Colonic mucosa (tissue), 4 donors: ENCODE measurements around the gene MYO18A. TPM values are rescaled to one million over a fixed set of nuclear protein-coding genes. Genes with fewer than 3 reads are reported as not detected.

Experiments used
- DNase-seq: peaks from one replicate; pipeline ENCODE4 v3.0.0-alpha.2; 2020
- H3K27ac ChIP-seq: fragments of 200-600 bp; one replicate; pipeline ENCODE4 v1.8.0; 2021
- H3K27me3 ChIP-seq: fragments of 200-600 bp; one replicate; pipeline ENCODE4 v1.8.0; 2021
- H3K36me3 ChIP-seq: fragments of 200-600 bp; one replicate; pipeline ENCODE4 v1.8.0; 2021
- H3K4me1 ChIP-seq: fragments of 200-600 bp; one replicate; pipeline ENCODE4 v1.8.0; 2021; ENCODE audit warnings: mild to moderate bottlenecking
- H3K4me3 ChIP-seq: fragments of 200-600 bp; one replicate; pipeline ENCODE4 v1.8.0; 2021
- H3K9ac ChIP-seq, 2 donors: one replicate each; pipeline ENCODE4 v1.7.0; 2013; ENCODE audit warnings: control low read depth in 2 of 2, low read depth in 2 of 2, low read length in 2 of 2
- H3K9me3 ChIP-seq: fragments of 200-600 bp; one replicate; pipeline ENCODE4 v1.8.0; 2021
- CTCF ChIP-seq: fragments of 200-600 bp; IDR thresholded peaks from one replicate; pipeline ENCODE4 v1.8.0; 2022; ENCODE audit warnings: antibody characterized with exemption, mild to moderate bottlenecking
- intact Hi-C: fragments of 100-400 bp; cut with DNase I; formaldehyde crosslinking; loops from one replicate; pipeline ENCODE4 v1.14.1; 2022
- total RNA-seq, 2 donors: library from RNA; stranded (reverse); fragmentation: NEBNext Ultra II Directional in 1 of 2; extraction: Animal tissue kit (Norgen Biotek cat#: 25700) in 1 of 2; gene quantifications; one replicate each; pipeline ENCODE4 v1.2.1, GENCODE V29; 2021
- donor health status: healthy.
- donor health status: DM: no; HTN: no; CAD: no.
- donor health status: DM: no; HTN: no; CAD: no.

MYO18A gene
- total RNA-seq, 2 donors from 2014 or later = 63.3 to 112 TPM

GRCh38 chr17:29167393-29168078, 12.7 kb downstream of the MYO18A start:
- intact Hi-C loops = no loop called here
- Histone ChIP-seq H3K36me3 (peaks cover 7% of the 10 kb centered on the region), H3K9ac (no peak overlapping the region), H3K4me3 (no peak overlapping the region), H3K27me3 (no peaks in the 10 kb centered on the region), H3K4me1 (no peaks in the 10 kb centered on the region), H3K27ac (no peak overlapping the region), H3K9me3 (no peaks in the 10 kb centered on the region)
- no peak for TF ChIP-seq CTCF
- DNase-seq = no peak

GRCh38 chr17:29166507-29166887, 13.7 kb downstream of the MYO18A start:
- no peak for DNase-seq

GRCh38 chr17:29165800-29166506, 14.2 kb downstream of the MYO18A start:
- H3K4me1 ChIP-seq = no peaks in the 10 kb centered on the region
- H3K27ac ChIP-seq = no peak overlapping the region
- no peak for TF ChIP-seq CTCF
- intact Hi-C loops = no loop called here
- H3K36me3 ChIP-seq = peaks cover 7% of the 10 kb centered on the region
- DNase-seq = no peak
- H3K27me3 ChIP-seq = no peaks in the 10 kb centered on the region
- H3K9me3 ChIP-seq = no peaks in the 10 kb centered on the region
- no peak overlapping the region for H3K4me3 ChIP-seq
- H3K9ac ChIP-seq = no peak overlapping the region

More at GRCh38 chr17:29166507-29166887, 13.7 kb downstream of the MYO18A start:
- Histone ChIP-seq H3K27me3 (no peaks in the 10 kb centered on the region), H3K9ac (no peak overlapping the region), H3K36me3 (peaks cover 7% of the 10 kb centered on the region), H3K9me3 (no peaks in the 10 kb centered on the region), H3K4me3 (no peak overlapping the region), H3K27ac (no peak overlapping the region), H3K4me1 (no peaks in the 10 kb centered on the region)
- intact Hi-C loops = no loop called here
- no peak for TF ChIP-seq CTCF

GRCh38 chr17:29165261-29165660, 14.9 kb downstream of the MYO18A start:
- H3K36me3 ChIP-seq = peaks cover 7% of the 10 kb centered on the region
- no peak for DNase-seq
- no peak for TF ChIP-seq CTCF
- H3K9ac ChIP-seq = no peak overlapping the region
- H3K9me3 ChIP-seq = no peaks in the 10 kb centered on the region
- H3K4me3 ChIP-seq = no peak overlapping the region
- no peaks in the 10 kb centered on the region for H3K4me1 ChIP-seq
- intact Hi-C loops = no loop called here
- no peaks in the 10 kb centered on the region for H3K27me3 ChIP-seq
- H3K27ac ChIP-seq = no peak overlapping the region

- H3K9me3 ChIP-seq = no peaks in the 10 kb centered on the region
- no peak overlapping the region for H3K4me3 ChIP-seq
- intact Hi-C loops = no loop called here
- no peak for TF ChIP-seq CTCF
- H3K4me1 ChIP-seq = peaks cover 10% of the 10 kb centered on the region
- peaks cover 7% of the 10 kb centered on the region for H3K36me3 ChIP-seq
- H3K27ac ChIP-seq = no peak overlapping the region
- DNase-seq = no peak
- no peaks in the 10 kb centered on the region for H3K27me3 ChIP-seq
- H3K9ac ChIP-seq = no peak overlapping the region
These were observed 16.6 kb downstream of the MYO18A start for GRCh38 chr17:29163563-29163962.
